HepG2 (cell line): ENCODE results near the gene ITLN1. TPM values are rescaled to one million over a fixed set of nuclear protein-coding genes. Genes with fewer than 3 reads are reported as not detected.

Source experiments
- ATAC-seq: fragments of 200-7000 bp; cut with Tn5 transposase; 3 replicates; pipeline ENCODE4 v1.9.1; 2020; ENCODE audit warnings: mild to moderate bottlenecking, moderate library complexity
- BruUV-seq: library from RNA; stranded (reverse); fragments of 400-500 nt; replicated peaks from 2 replicates; lab custom pipeline; 2021; lab: Mats Ljungman, UMichigan
- CTCF ChIA-PET: fragments of 300-600 bp; formaldehyde crosslinking; extraction: SDS; loops from one replicate; lab custom pipeline; 2021; ENCODE audit warnings: low total read pairs, inconsistent platforms, low intra/inter-chr PET ratio; lab: Yijun Ruan, JAX
- POLR2A ChIA-PET: fragments of 350-600 bp; sonication (Branson Sonifier 250); formaldehyde crosslinking; loops from one replicate; lab custom pipeline; 2020; ENCODE audit warnings: antibody characterized with exemption, inconsistent platforms; lab: Yijun Ruan, JAX
- DNase-seq: peaks from one replicate; pipeline ENCODE4 v3.0.0-alpha.2; 2015; ENCODE audit warnings: low spot score
- FAIRE-seq: peaks from 3 replicates; lab custom pipeline; 2011; peaks lifted over from hg19 to GRCh38; lab: Jason Lieb, UNC
- H2AFZ ChIP-seq: one replicate; pipeline ENCODE4 v1.6.1; 2011; ENCODE audit warnings: low read length, inconsistent platforms
- H3K27ac ChIP-seq: fragments of 300-600 bp; 3 replicates; pipeline ENCODE4 v1.8.0; 2011; ENCODE audit warnings: mixed run types, mild to moderate bottlenecking, mixed read lengths, low read length, inconsistent platforms; ENCODE audit not compliant: insufficient read depth; ENCODE audit errors: extremely low read length
- H3K27me3 ChIP-seq, 2 experiments: fragments of 200-600 bp in 1 of 2; 2 replicates in 1 of 2; 3 replicates in 1 of 2; pipeline versions ENCODE4 v1.6.0 to v1.8.0; 2011; ENCODE audit warnings: low read length in 2 of 2, mild to moderate bottlenecking in 2 of 2, moderate library complexity in 2 of 2, inconsistent platforms in 1 of 2; ENCODE audit not compliant: insufficient read depth in 2 of 2, control insufficient read depth in 1 of 2
- H3K36me3 ChIP-seq, 2 experiments: fragments of 200-600 bp in 1 of 2; replicated peaks in 1 of 2; 2 replicates in 1 of 2; 3 replicates in 1 of 2; pipeline versions ENCODE4 v1.5.1 to v1.8.0; 2011; ENCODE audit warnings: low read length in 2 of 2, inconsistent platforms in 1 of 2; ENCODE audit not compliant: insufficient read depth in 2 of 2, control insufficient read depth in 1 of 2
- H3K4me1 ChIP-seq: 2 replicates; pipeline ENCODE4 v1.5.1; 2012; ENCODE audit warnings: low read length, inconsistent platforms; ENCODE audit not compliant: insufficient read depth
- H3K4me2 ChIP-seq: 2 replicates; pipeline ENCODE4 v1.6.0; 2011; ENCODE audit warnings: low read depth, low read length, inconsistent platforms
- H3K4me3 ChIP-seq, 3 experiments: fragments of 200-600 bp in 1 of 3; sonication (generic), shearing (Covaris generic) in 1 of 3; replicated peaks in 1 of 3; 2 replicates each; pipeline ENCODE4 v1.5.1; 2011 to 2016; ENCODE audit warnings: low read length in 3 of 3, inconsistent platforms in 2 of 3, low read depth in 2 of 3, mild to moderate bottlenecking in 2 of 3, control low read depth in 1 of 3, mixed read lengths in 1 of 3; ENCODE audit not compliant: insufficient read depth in 1 of 3
- H3K79me2 ChIP-seq: one replicate; pipeline ENCODE4 v1.6.1; 2011; ENCODE audit warnings: low read length, inconsistent platforms; ENCODE audit not compliant: insufficient read depth
- H3K9ac ChIP-seq: 2 replicates; pipeline ENCODE4 v1.6.0; 2011; ENCODE audit warnings: mild to moderate bottlenecking, low read depth, low read length, inconsistent platforms; ENCODE audit not compliant: insufficient read depth
- H3K9me3 ChIP-seq: 2 replicates; pipeline ENCODE4 v1.5.1; 2012; ENCODE audit warnings: mild to moderate bottlenecking, low read length
- H4K20me1 ChIP-seq: 2 replicates; pipeline ENCODE4 v1.6.0; 2011; ENCODE audit warnings: inconsistent platforms, mild to moderate bottlenecking, low read length, moderate library complexity; ENCODE audit not compliant: insufficient read depth
- MAF1 ChIP-seq: sonication (generic); formaldehyde crosslinking; IDR thresholded peaks from 2 replicates; pipeline ENCODE4 v1.5.0; 2020; ENCODE audit warnings: missing genetic modification reagents, borderline replicate concordance
- MEF2D ChIP-seq: sonication (generic); formaldehyde crosslinking; IDR thresholded peaks from 2 replicates; pipeline ENCODE4 v1.5.1; 2020; ENCODE audit warnings: mild to moderate bottlenecking, missing genetic modification reagents
- MEIS1 ChIP-seq: sonication (generic); formaldehyde crosslinking; IDR thresholded peaks from 2 replicates; pipeline ENCODE4 v1.9.0; 2021; ENCODE audit warnings: mild to moderate bottlenecking, missing genetic modification reagents, moderate library complexity, borderline replicate concordance
- ZNF18 ChIP-seq: sonication (generic); formaldehyde crosslinking; IDR thresholded peaks from 2 replicates; pipeline ENCODE4 v1.8.0; 2022; ENCODE audit warnings: mild to moderate bottlenecking, missing genetic modification reagents; ENCODE audit not compliant: insufficient replicate concordance
- ZNF264 ChIP-seq: sonication (generic); formaldehyde crosslinking; IDR thresholded peaks from 2 replicates; pipeline ENCODE4 v1.4.0; 2020; ENCODE audit warnings: missing genetic modification reagents
- ZNF569 ChIP-seq: sonication (generic); formaldehyde crosslinking; IDR thresholded peaks from 2 replicates; pipeline ENCODE4 v1.5.0; 2020; ENCODE audit warnings: mild to moderate bottlenecking, missing genetic modification reagents, moderate library complexity, borderline replicate concordance
- ZNF570 ChIP-seq: sonication (generic); formaldehyde crosslinking; IDR thresholded peaks from 2 replicates; pipeline ENCODE4 v1.4.0; 2020; ENCODE audit warnings: mild to moderate bottlenecking, missing genetic modification reagents, borderline replicate concordance
- ZNF580 ChIP-seq: IDR thresholded peaks from 2 replicates; pipeline ENCODE4 v1.6.1; 2016; ENCODE audit warnings: low read depth, borderline replicate concordance
- ZNF770 ChIP-seq: sonication (generic); formaldehyde crosslinking; IDR thresholded peaks from 2 replicates; pipeline ENCODE4 v1.5.0; 2020; ENCODE audit warnings: mild to moderate bottlenecking, missing genetic modification reagents
- ZNF788 ChIP-seq: sonication (generic); formaldehyde crosslinking; IDR thresholded peaks from 2 replicates; pipeline ENCODE4 v1.5.0; 2020; ENCODE audit warnings: mild to moderate bottlenecking, missing genetic modification reagents, borderline replicate concordance
- ZNF792 ChIP-seq: IDR thresholded peaks from 2 replicates; pipeline ENCODE4 v1.6.1; 2016
- ZNF816 ChIP-seq: sonication (generic); formaldehyde crosslinking; IDR thresholded peaks from 2 replicates; pipeline ENCODE4 v1.8.0; 2022; ENCODE audit warnings: missing genetic modification reagents, mild to moderate bottlenecking, borderline replicate concordance
- ZSCAN20 ChIP-seq: sonication (generic); formaldehyde crosslinking; IDR thresholded peaks from 2 replicates; pipeline ENCODE4 v1.4.0; 2020; ENCODE audit warnings: missing genetic modification reagents, mild to moderate bottlenecking, borderline replicate concordance
- WGBS: methylation state at CpG from one replicate; pipeline ENCODE4 v1.1.6; 2017; ENCODE audit warnings: low lambda C conversion rate; 5-methylcytosine and 5-hydroxymethylcytosine counted together
- in situ Hi-C: cut with HindIII; loops from 2 replicates; pipeline ENCODE4 v1.10.0; 2017; ENCODE audit warnings: low pct_unique_long_range_greater_than_20kb; ENCODE audit not compliant: extremely low pct_ligation_motif_present
- intact Hi-C: fragments of 100-400 bp; cut with micrococcal nuclease; formaldehyde crosslinking; loops from one replicate; pipeline ENCODE4 v1.10.0; 2022; ENCODE audit not compliant: unreplicated experiment
- polyA plus RNA-seq, 8 experiments: library from polyadenylated mRNA; depleted of rRNA in 3 of 8; stranded (reverse) in 7 of 8; unstranded in 1 of 8; fragments of >200 nt; fragmentation: Illumina TruSeq in 4 of 8; extraction: Trizol in 4 of 8; gene quantifications; 2 replicates each; pipeline versions ENCODE4 v1.2.1 to v1.2.3, GENCODE V29; 2011 to 2016; ENCODE audit warnings: low read depth in 4 of 8, missing spikeins in 1 of 8, mixed read lengths in 1 of 8; ENCODE audit not compliant: insufficient read depth in 1 of 8
- total RNA-seq, 5 experiments: library from RNA; depleted of rRNA; stranded (reverse); fragments of >200 nt; fragmentation: Illumina TruSeq; extraction: Trizol; gene quantifications; 2 replicates each; pipeline ENCODE4 v1.2.3, GENCODE V29; 2016; ENCODE audit warnings: low read depth in 1 of 5
- TF ChIP-seq, protein P1 (sequence below): fragments of 450-650 bp; IDR thresholded peaks from 2 replicates; pipeline ENCODE4 v1.6.1; 2017

Gene ITLN1
- total and polyA plus RNA-seq, 2 of the 13 experiments (the other 11 are each of a cell fraction or from before 2014, with no cell fraction given), result not detected

GRCh38 chr1:160874935-160875334 lies 10.0 kb downstream of the ITLN1 start:
- Histone ChIP-seq H3K4me3 (no peak overlapping the region), H3K9me3 (no peaks in the 10 kb centered on the region), H3K9ac (no peak overlapping the region), H3K79me2 (no peaks in the 10 kb centered on the region), H3K27ac (no peak overlapping the region), H3K27me3 (no peaks in the 10 kb centered on the region; a peak in 1 of 5 replicates), H3K4me1 (no peaks in the 10 kb centered on the region), H2AFZ (no peak overlapping the region), H3K4me2 (no peak overlapping the region), H3K36me3 (no peaks in the 10 kb centered on the region), H4K20me1 (no peaks in the 10 kb centered on the region)
- intact Hi-C loops (no loop called here), in situ Hi-C loops (no loop called here)
- ChIA-PET CTCF (no interaction called here), POLR2A (no interaction called here)
- TF ChIP-seq MEIS1 (CRISPR knock-in tag) (no peak), ZNF580 (CRISPR knock-in tag) (no peak), ZSCAN20 (CRISPR knock-in tag) (no peak)
- BruUV-seq, result no TSS peak
- 24% methylated on average over 3 of the region's 3 CpGs for WGBS
- ATAC-seq, result no peak
- no peak for FAIRE-seq
- DNase-seq, result no peak

DNA sequence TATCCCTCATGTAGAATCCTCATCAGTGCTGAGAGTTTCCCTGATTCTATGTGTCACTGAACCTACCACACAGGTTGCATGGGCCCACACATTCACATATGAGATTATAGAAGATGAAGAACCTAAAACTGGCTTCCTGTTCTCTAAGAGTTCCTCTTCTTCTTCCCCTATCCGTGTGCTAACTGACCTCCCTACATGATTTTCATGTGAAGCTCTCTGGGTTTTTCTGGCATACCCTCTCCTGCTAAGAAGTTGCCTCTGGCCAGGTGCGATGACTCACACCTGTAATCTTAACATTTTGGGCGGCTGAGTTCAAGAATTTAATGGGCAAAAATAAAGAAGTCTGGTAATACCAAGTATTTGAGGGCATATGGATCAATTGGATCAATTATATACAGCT lies 16.8 kb downstream of the ITLN1 start:
- H3K36me3 ChIP-seq, result no peaks in the 10 kb centered on the region
- ChIA-PET CTCF (no interaction called here), POLR2A (no interaction called here)
- FAIRE-seq, result no peak
- no peak overlapping the region for H3K4me3 ChIP-seq
- H3K9me3 ChIP-seq, result no peaks in the 10 kb centered on the region
- no peak overlapping the region for H3K4me2 ChIP-seq
- no peaks in the 10 kb centered on the region for H4K20me1 ChIP-seq
- no peak for DNase-seq
- in situ Hi-C loops, result no loop called here
- ATAC-seq, result no peak
- no peak overlapping the region for H2AFZ ChIP-seq
- peaks cover 28% of the 10 kb centered on the region for H3K4me1 ChIP-seq
- no peaks in the 10 kb centered on the region for H3K79me2 ChIP-seq
- H3K27ac ChIP-seq, result no peak overlapping the region
- intact Hi-C loops, result no loop called here
- 55% methylated on average over 3 of the region's 3 CpGs for WGBS
- no peak overlapping the region for H3K9ac ChIP-seq
- no TSS peak for BruUV-seq
- no peaks in the 10 kb centered on the region for H3K27me3 ChIP-seq
- TF ChIP-seq, protein P1, sequence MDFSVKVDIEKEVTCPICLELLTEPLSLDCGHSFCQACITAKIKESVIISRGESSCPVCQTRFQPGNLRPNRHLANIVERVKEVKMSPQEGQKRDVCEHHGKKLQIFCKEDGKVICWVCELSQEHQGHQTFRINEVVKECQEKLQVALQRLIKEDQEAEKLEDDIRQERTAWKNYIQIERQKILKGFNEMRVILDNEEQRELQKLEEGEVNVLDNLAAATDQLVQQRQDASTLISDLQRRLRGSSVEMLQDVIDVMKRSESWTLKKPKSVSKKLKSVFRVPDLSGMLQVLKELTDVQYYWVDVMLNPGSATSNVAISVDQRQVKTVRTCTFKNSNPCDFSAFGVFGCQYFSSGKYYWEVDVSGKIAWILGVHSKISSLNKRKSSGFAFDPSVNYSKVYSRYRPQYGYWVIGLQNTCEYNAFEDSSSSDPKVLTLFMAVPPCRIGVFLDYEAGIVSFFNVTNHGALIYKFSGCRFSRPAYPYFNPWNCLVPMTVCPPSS, result no peak
- TF ChIP-seq ZNF816 (CRISPR knock-in tag) (no peak), ZNF770 (no peak), ZNF569 (CRISPR knock-in tag) (no peak), ZNF18 (CRISPR knock-in tag) (no peak), MEF2D (CRISPR knock-in tag) (no peak), ZNF570 (CRISPR knock-in tag) (no peak), ZNF264 (CRISPR knock-in tag) (no peak), MAF1 (CRISPR knock-in tag) (no peak), ZNF792 (CRISPR knock-in tag) (no peak), ZNF788 (no peak)
